H9 (cell line): ENCODE data around the gene UNC5C. TPM values are rescaled to one million over a fixed set of nuclear protein-coding genes. Genes with fewer than 3 reads are reported as not detected.

Source experiments
- DNase-seq: peaks from one replicate; pipeline ENCODE4 v3.0.0-alpha.2; 2017
- H2AFZ ChIP-seq: one replicate; pipeline ENCODE4 v1.6.1; 2013; ENCODE audit warnings: mild to moderate bottlenecking, low read length, control low read depth, moderate library complexity
- H2AK5ac ChIP-seq: 2 replicates; pipeline ENCODE4 v1.6.1; 2013; ENCODE audit warnings: low read length, control low read depth, mixed read lengths; ENCODE audit not compliant: insufficient read length
- H2BK120ac ChIP-seq: one replicate; pipeline ENCODE4 v1.6.1; 2013; ENCODE audit warnings: low read depth, mild to moderate bottlenecking, low read length, control low read depth, inconsistent platforms; ENCODE audit not compliant: poor library complexity, severe bottlenecking
- H2BK12ac ChIP-seq: 2 replicates; pipeline ENCODE4 v1.6.1; 2013; ENCODE audit warnings: low read length, control low read depth, mixed read lengths, low read depth; ENCODE audit not compliant: insufficient read length
- H2BK15ac ChIP-seq: 2 replicates; pipeline ENCODE4 v1.6.1; 2013; ENCODE audit warnings: low read depth, low read length, control low read depth
- H2BK20ac ChIP-seq: one replicate; pipeline ENCODE4 v1.6.1; 2013; ENCODE audit warnings: low read depth, mild to moderate bottlenecking, low read length, control low read depth, inconsistent platforms; ENCODE audit not compliant: poor library complexity, severe bottlenecking
- H2BK5ac ChIP-seq: 2 replicates; pipeline ENCODE4 v1.6.1; 2013; ENCODE audit warnings: low read length, control low read depth, mixed read lengths; ENCODE audit not compliant: insufficient read length
- H3K14ac ChIP-seq: 2 replicates; pipeline ENCODE4 v1.6.1; 2013; ENCODE audit warnings: low read length, control low read depth; ENCODE audit not compliant: insufficient read depth
- H3K18ac ChIP-seq: 2 replicates; pipeline ENCODE4 v1.6.1; 2013; ENCODE audit warnings: low read depth, mild to moderate bottlenecking, mixed read lengths, low read length, control low read depth; ENCODE audit not compliant: insufficient read length
- H3K23ac ChIP-seq: 2 replicates; pipeline ENCODE4 v1.6.1; 2013; ENCODE audit warnings: low read length, control low read depth, mixed read lengths, low read depth; ENCODE audit not compliant: insufficient read length
- H3K23me2 ChIP-seq: 2 replicates; pipeline ENCODE4 v1.6.1; 2013; ENCODE audit warnings: low read depth, mild to moderate bottlenecking, mixed read lengths, low read length, control low read depth; ENCODE audit not compliant: insufficient read length, poor library complexity, severe bottlenecking
- H3K27ac ChIP-seq: 2 replicates; pipeline ENCODE4 v1.5.1; 2013; ENCODE audit warnings: low read length, control low read depth, mixed read lengths, low read depth; ENCODE audit not compliant: insufficient read length
- H3K27me3 ChIP-seq: 2 replicates; pipeline ENCODE4 v1.6.1; 2013; ENCODE audit warnings: low read length, control low read depth, inconsistent platforms; ENCODE audit not compliant: insufficient read depth
- H3K4ac ChIP-seq: 2 replicates; pipeline ENCODE4 v1.6.1; 2013; ENCODE audit warnings: low read depth, mild to moderate bottlenecking, control low read depth, inconsistent platforms, low read length, moderate library complexity
- H3K4me1 ChIP-seq: 2 replicates; pipeline ENCODE4 v1.6.1; 2013; ENCODE audit warnings: low read length, control low read depth, inconsistent platforms; ENCODE audit not compliant: insufficient read depth
- H3K4me2 ChIP-seq: 2 replicates; pipeline ENCODE4 v1.6.1; 2013; ENCODE audit warnings: low read length, control low read depth, mixed read lengths; ENCODE audit not compliant: insufficient read length, insufficient read depth
- H3K56ac ChIP-seq: 2 replicates; pipeline ENCODE4 v1.6.1; 2013; ENCODE audit warnings: low read depth, mild to moderate bottlenecking, mixed read lengths, low read length, control low read depth; ENCODE audit not compliant: insufficient read length
- H3K79me1 ChIP-seq: 2 replicates; pipeline ENCODE4 v1.6.1; 2013; ENCODE audit warnings: low read depth, mild to moderate bottlenecking, moderate library complexity, low read length, control low read depth, inconsistent platforms; ENCODE audit not compliant: insufficient read depth, poor library complexity, severe bottlenecking
- H3K79me2 ChIP-seq: 2 replicates; pipeline ENCODE4 v1.6.1; 2013; ENCODE audit warnings: low read length, control low read depth, inconsistent platforms; ENCODE audit not compliant: insufficient read depth
- H3K9ac ChIP-seq: 2 replicates; pipeline ENCODE4 v1.6.1; 2013; ENCODE audit warnings: low read length, control low read depth, mixed read lengths; ENCODE audit not compliant: insufficient read length; ENCODE audit errors: extremely low read depth
- H3K9me3 ChIP-seq: one replicate; pipeline ENCODE4 v1.6.1; 2013; ENCODE audit warnings: low read depth, low read length, inconsistent platforms; ENCODE audit not compliant: control insufficient read depth
- H3T11ph ChIP-seq: one replicate; pipeline ENCODE4 v1.6.1; 2013; ENCODE audit warnings: mild to moderate bottlenecking, low read length, control low read depth, inconsistent platforms
- H4K20me1 ChIP-seq: one replicate; pipeline ENCODE4 v1.6.1; 2013; ENCODE audit not compliant: control insufficient read depth, insufficient read length, insufficient read depth
- H4K5ac ChIP-seq: 2 replicates; pipeline ENCODE4 v1.6.1; 2013; ENCODE audit warnings: low read depth, mild to moderate bottlenecking, mixed read lengths, low read length, control low read depth; ENCODE audit not compliant: insufficient read length
- H4K8ac ChIP-seq: replicated peaks from 2 replicates; pipeline ENCODE4 v1.6.1; 2013; ENCODE audit warnings: low read length, control low read depth, mixed read lengths, low read depth; ENCODE audit not compliant: insufficient read length
- H4K91ac ChIP-seq: 2 replicates; pipeline ENCODE4 v1.6.1; 2013; ENCODE audit warnings: low read depth, mild to moderate bottlenecking, moderate library complexity, mixed read lengths, low read length, control low read depth; ENCODE audit not compliant: insufficient read length
- H3K27ac Mint-ChIP-seq, 3 experiments: 2 replicates in 2 of 3; 3 replicates in 1 of 3; pipeline ENCODE4 v1.8.0; 2020 to 2021; ENCODE audit warnings: mixed read lengths in 3 of 3, mild to moderate bottlenecking in 1 of 3, moderate library complexity in 1 of 3
- H3K27me3 Mint-ChIP-seq: 2 replicates; pipeline ENCODE4 v1.8.0; 2021; ENCODE audit warnings: low read depth, mild to moderate bottlenecking, moderate library complexity, mixed read lengths
- H3K36me3 Mint-ChIP-seq, 3 experiments: 2 replicates in 2 of 3; 3 replicates in 1 of 3; pipeline ENCODE4 v1.8.0; 2020 to 2021; ENCODE audit warnings: low read depth in 3 of 3, mixed read lengths in 3 of 3; ENCODE audit not compliant: insufficient read depth in 1 of 3
- H3K4me1 Mint-ChIP-seq, 2 experiments: 2 replicates each; pipeline ENCODE4 v1.8.0; 2020; ENCODE audit warnings: mixed read lengths in 2 of 2
- H3K4me3 Mint-ChIP-seq, 2 experiments: 2 replicates in 1 of 2; 3 replicates in 1 of 2; pipeline ENCODE4 v1.8.0; 2020 to 2021; ENCODE audit warnings: mild to moderate bottlenecking in 2 of 2, mixed read lengths in 2 of 2, moderate library complexity in 1 of 2
- H3K9me3 Mint-ChIP-seq, 2 experiments: 2 replicates in 1 of 2; 3 replicates in 1 of 2; pipeline ENCODE4 v1.8.0; 2020; ENCODE audit warnings: mild to moderate bottlenecking in 2 of 2, mixed read lengths in 2 of 2, moderate library complexity in 1 of 2
- WGBS: extraction: QIAGEN DNeasy Blood & Tissue Kit; methylation state at CpG from one replicate; pipeline ENCODE4 v1.1.7; 2013; ENCODE audit warnings: missing lambda C conversion rate, low lambda C conversion rate, mixed read lengths; ENCODE audit not compliant: insufficient read length; ENCODE audit errors: extremely low coverage; 5-methylcytosine and 5-hydroxymethylcytosine counted together
- total RNA-seq: library from RNA; stranded (reverse); gene quantifications from 2 replicates; pipeline ENCODE4 v1.2.1, GENCODE V29; 2021
- TF ChIP-seq, protein P1 (sequence below): fragments of 200-600 bp; sonication (generic); conservative IDR thresholded peaks from 3 replicates; pipeline ENCODE4 v1.8.0; 2021; ENCODE audit warnings: antibody characterized with exemption, mild to moderate bottlenecking

The UNC5C gene
- total RNA-seq, 1 experiment from 2014 or later, result not detected

GRCh38 chr4:95165926-95166524 is 382.7 kb downstream of the UNC5C start:
- Histone ChIP-seq H4K20me1 (no peaks in the 10 kb centered on the region), H4K91ac (no peak overlapping the region), H2BK12ac (no peak overlapping the region), H2BK20ac (no peak overlapping the region), H3K9me3 (no peaks in the 10 kb centered on the region), H3K27ac (no peak overlapping the region), H3K23me2 (no peaks in the 10 kb centered on the region), H3K9ac (no peak overlapping the region), H3T11ph (no peak overlapping the region), H3K27me3 (no peaks in the 10 kb centered on the region), H2AK5ac (no peak overlapping the region), H3K14ac (no peak overlapping the region), H3K4me1 (no peaks in the 10 kb centered on the region), H2BK120ac (no peak overlapping the region), H2AFZ (no peak overlapping the region), H2BK15ac (no peak overlapping the region), H3K18ac (no peak overlapping the region), H4K5ac (no peak overlapping the region), H4K8ac (no peak overlapping the region), H3K79me2 (no peaks in the 10 kb centered on the region), H3K79me1 (no peaks in the 10 kb centered on the region), H2BK5ac (no peak overlapping the region), H3K56ac (no peak overlapping the region), H3K4ac (no peak overlapping the region), H3K23ac (no peak overlapping the region), H3K4me2 (no peak overlapping the region)
- no peaks in the 10 kb centered on the region for H3K36me3 Mint-ChIP-seq
- TF ChIP-seq, protein P1, sequence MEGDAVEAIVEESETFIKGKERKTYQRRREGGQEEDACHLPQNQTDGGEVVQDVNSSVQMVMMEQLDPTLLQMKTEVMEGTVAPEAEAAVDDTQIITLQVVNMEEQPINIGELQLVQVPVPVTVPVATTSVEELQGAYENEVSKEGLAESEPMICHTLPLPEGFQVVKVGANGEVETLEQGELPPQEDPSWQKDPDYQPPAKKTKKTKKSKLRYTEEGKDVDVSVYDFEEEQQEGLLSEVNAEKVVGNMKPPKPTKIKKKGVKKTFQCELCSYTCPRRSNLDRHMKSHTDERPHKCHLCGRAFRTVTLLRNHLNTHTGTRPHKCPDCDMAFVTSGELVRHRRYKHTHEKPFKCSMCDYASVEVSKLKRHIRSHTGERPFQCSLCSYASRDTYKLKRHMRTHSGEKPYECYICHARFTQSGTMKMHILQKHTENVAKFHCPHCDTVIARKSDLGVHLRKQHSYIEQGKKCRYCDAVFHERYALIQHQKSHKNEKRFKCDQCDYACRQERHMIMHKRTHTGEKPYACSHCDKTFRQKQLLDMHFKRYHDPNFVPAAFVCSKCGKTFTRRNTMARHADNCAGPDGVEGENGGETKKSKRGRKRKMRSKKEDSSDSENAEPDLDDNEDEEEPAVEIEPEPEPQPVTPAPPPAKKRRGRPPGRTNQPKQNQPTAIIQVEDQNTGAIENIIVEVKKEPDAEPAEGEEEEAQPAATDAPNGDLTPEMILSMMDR, result peak; percentile 77
- peaks cover 6 to 8% of the 10 kb centered on the region in 2 experiments; a peak in 3 of 4 replicates for H3K4me1 Mint-ChIP-seq
- no CpG with 5 or more reads among the region's 3 CpGs for WGBS
- H3K27me3 Mint-ChIP-seq, result no peaks in the 10 kb centered on the region
- H3K27ac Mint-ChIP-seq, result no peak overlapping the region
- H3K9me3 Mint-ChIP-seq, result 0 out of 5 replicates have a peak, but pooled peaks cover 0 to under 1% of the 10 kb centered on the region in 2 experiments
- DNase-seq, result no peak
- no peak overlapping the region for H3K4me3 Mint-ChIP-seq
